ENCODE results near the gene SOX9.

GRCh38 chr17:72158895-72159885 lies 38.4 kb downstream of the SOX9 start:
- TF ChIP-seq CTCF (IDR thresholded peaks at IDR 0.05) (no peak), POLR2A (IDR thresholded peaks at IDR 0.05) (no peak)
